NT2/D1 (cell line): ENCODE measurements around the gene FOXK1.

Experiments used
- SUZ12 ChIP-seq: IDR thresholded peaks from 2 replicates; pipeline ENCODE4 v1.6.1; 2011; ENCODE audit not compliant: insufficient read length, insufficient read depth; ENCODE audit errors: extremely low read depth
- YY1 ChIP-seq: IDR thresholded peaks from 2 replicates; pipeline ENCODE4 v1.6.1; 2011; ENCODE audit not compliant: insufficient read length, insufficient read depth
- ZNF274 ChIP-seq: IDR thresholded peaks from 2 replicates; pipeline ENCODE4 v1.6.1; 2011; ENCODE audit warnings: mild to moderate bottlenecking, low read depth, low read length

GRCh38 chr7:4745265-4745919, 63.3 kb downstream of the FOXK1 start:
- no peak for TF ChIP-seq SUZ12
- TF ChIP-seq YY1: no peak
- TF ChIP-seq ZNF274: no peak
